IgD-negative memory B cell (primary cell): Measurements from ENCODE around the gene PRMT1. TPM values are rescaled to one million over a fixed set of nuclear protein-coding genes. Genes with fewer than 3 reads are reported as not detected.
"Not testable (repeated sequence)": the region's sequence is repeated elsewhere in the genome, so short reads cannot be mapped to it uniquely, and the experiment has no call there.

Source experiments
- H3K27ac Mint-ChIP-seq, 3 donors: one replicate each; pipeline ENCODE4 v1.8.0; 2020 to 2022; ENCODE audit warnings: mild to moderate bottlenecking in 3 of 3, mixed read lengths in 3 of 3, moderate library complexity in 1 of 3
- H3K27me3 Mint-ChIP-seq: one replicate; pipeline ENCODE4 v1.8.0; 2021; ENCODE audit warnings: mixed read lengths
- H3K36me3 Mint-ChIP-seq: one replicate; pipeline ENCODE4 v1.8.0; 2020; ENCODE audit warnings: mild to moderate bottlenecking, mixed read lengths
- H3K4me1 Mint-ChIP-seq, 3 donors: one replicate each; pipeline ENCODE4 v1.8.0; 2020 to 2022; ENCODE audit warnings: mixed read lengths in 3 of 3, mild to moderate bottlenecking in 1 of 3
- H3K4me3 Mint-ChIP-seq, 4 donors: one replicate each; pipeline ENCODE4 v1.8.0; 2020 to 2022; ENCODE audit warnings: mild to moderate bottlenecking in 4 of 4, mixed read lengths in 4 of 4, moderate library complexity in 3 of 4
- H3K9me3 Mint-ChIP-seq, 3 donors: one replicate each; pipeline ENCODE4 v1.8.0; 2020 to 2021; ENCODE audit warnings: mixed read lengths in 3 of 3, mild to moderate bottlenecking in 1 of 3
- polyA plus RNA-seq: library from polyadenylated mRNA; unstranded; fragments of 300-500 nt; fragmentation: Illumina TruSeq; gene quantifications from one replicate; pipeline ENCODE4 v1.2.3, GENCODE V29; 2021

The PRMT1 gene
- 187 TPM for polyA plus RNA-seq

DNA sequence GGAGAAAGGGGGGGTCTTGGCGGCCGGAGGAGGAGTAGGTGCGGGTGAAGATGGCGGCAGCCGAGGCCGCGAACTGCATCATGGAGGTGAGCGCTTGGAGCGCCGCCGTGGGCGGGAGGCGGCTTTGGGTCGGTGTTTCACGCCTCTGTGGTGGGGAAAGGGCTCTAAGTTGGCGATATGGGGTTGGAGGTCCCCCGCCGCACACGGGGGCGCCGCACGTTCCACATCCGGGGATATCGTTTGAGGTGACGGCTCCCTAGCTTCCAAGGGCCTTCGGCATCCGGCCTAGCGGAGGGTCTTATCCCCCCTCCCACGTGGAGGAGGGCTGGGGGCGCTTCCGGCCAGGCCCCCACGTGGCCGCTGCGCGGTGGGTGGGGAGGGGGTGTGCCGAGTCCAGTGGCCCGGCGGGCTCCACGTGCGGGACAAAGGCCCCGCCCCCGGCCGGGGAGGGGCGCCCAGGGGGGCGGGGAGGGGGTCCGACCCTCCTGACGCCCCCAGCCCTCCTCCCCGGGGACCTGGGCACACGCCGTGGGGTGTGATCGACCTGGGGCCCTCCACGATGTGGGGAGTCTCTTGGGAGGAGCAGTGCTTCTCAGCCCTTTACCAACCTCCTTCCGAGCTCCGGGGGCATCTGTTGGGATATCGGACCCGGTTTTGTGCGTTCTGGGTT is at the start of gene PRMT1:
PRMT1 (plus strand) TSS at position 41 of the 670 bp plus-strand sequence; CDS start at position 51, 10 bp downstream.
- peak within 1 kb of the TSS; percentile 97 to 99 (median 98) for H3K27ac Mint-ChIP-seq
- H3K36me3 Mint-ChIP-seq: peaks cover 2% of the 10 kb centered on the region
- H3K4me1 Mint-ChIP-seq: peaks cover 32 to 38% (median 35%) of the 10 kb centered on the region in 3 donors
- no peaks in the 10 kb centered on the region for H3K9me3 Mint-ChIP-seq
- H3K27me3 Mint-ChIP-seq: no peaks in the 10 kb centered on the region
- H3K4me3 Mint-ChIP-seq: peak within 1 kb of the TSS; percentile 96 to 99 (median 98)

DNA sequence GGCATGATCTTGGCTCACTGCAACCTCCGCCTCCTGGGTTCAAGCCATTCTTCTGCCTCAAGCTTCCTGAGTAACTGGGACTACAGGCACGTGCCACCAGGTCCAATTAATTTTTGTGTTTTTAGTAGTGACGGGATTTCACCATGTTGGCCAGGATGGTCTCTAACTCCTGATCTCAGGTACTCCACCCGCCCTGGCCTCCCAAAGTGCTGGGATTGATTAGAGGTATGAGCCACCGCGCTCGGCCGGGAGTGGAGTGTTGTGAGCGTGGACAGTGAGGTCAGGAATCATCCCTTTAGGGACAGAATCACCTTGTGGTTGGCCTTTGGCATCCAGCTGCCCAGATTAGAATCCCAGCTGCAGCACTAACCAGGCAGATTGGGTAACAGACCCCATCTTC is 47.4 kb upstream of the PRMT1 start:
- no peak overlapping the region for H3K4me3 Mint-ChIP-seq
- H3K27me3 Mint-ChIP-seq: no peaks in the 10 kb centered on the region
- no peaks in the 10 kb centered on the region for H3K9me3 Mint-ChIP-seq
- H3K27ac Mint-ChIP-seq: no peak overlapping the region
- peaks cover 0 to 4% (median 0%) of the 10 kb centered on the region in 3 donors for H3K4me1 Mint-ChIP-seq
- no peaks in the 10 kb centered on the region for H3K36me3 Mint-ChIP-seq

DNA sequence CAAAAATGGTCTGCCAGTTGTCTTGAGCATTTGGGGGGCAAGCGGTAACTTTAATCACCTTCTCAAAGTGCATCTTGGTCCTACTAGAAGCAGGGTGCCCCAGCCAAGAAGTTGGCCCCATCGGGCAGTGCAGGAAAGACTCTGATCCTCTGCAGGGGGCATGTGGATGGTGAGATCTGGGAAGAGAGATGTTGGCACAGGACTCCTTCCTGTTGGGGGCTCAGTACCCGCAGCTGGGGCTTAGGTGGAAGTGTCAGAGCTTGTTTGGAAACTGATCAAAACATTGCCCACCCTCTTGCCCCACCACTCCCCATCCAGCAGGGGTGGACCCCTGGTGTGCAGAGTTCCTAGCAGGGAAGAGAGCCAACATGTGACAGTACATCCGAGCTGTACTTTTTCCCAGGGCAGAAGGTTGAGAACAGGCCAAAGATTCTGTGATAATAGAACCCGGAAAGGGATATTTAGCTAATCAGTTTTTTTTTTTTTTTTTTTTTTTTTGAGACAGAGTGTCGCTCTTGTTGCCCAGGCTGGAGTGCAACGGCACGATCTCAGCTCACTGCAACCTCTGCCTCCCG is 46.0 kb upstream of the PRMT1 start:
- Mint-ChIP-seq H3K27ac (peak overlapping the region in 1 of 3 donors; percentile 26), H3K36me3 (no peaks in the 10 kb centered on the region), H3K4me3 (peak overlapping the region in 1 of 4 donors; percentile 49), H3K27me3 (no peaks in the 10 kb centered on the region), H3K4me1 (peaks cover 0 to 5% (median 4%) of the 10 kb centered on the region in 3 donors), H3K9me3 (no peaks in the 10 kb centered on the region)

DNA sequence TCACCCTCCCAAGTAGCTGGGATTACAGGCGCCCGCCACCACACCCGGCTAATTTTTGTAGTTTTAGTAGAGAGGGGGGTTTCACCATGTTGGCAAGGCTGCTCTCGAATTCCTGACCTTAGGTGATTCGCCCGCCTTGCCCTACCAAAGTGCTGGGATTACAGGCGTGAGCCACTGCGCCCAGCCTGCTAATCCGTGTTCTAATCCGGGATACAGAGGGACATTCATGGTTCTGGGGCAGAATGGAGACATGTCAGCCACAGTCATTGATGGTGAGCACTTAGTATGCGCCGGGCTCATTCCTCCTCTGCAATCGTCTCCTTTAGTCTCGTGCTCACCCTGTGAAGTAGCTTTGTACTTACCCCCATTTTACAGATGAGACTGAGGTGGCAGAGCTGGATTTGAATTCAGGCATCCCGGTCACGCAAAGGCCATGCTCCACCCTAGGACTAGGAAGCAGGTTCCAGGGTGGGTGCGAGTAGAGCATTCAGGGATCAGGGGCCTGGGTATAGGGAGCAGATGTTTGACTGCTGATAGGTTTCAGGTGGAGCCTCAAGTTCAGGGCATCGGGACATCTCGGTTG is 45.4 kb upstream of the PRMT1 start:
- no peaks in the 10 kb centered on the region for H3K27me3 Mint-ChIP-seq

DNA sequence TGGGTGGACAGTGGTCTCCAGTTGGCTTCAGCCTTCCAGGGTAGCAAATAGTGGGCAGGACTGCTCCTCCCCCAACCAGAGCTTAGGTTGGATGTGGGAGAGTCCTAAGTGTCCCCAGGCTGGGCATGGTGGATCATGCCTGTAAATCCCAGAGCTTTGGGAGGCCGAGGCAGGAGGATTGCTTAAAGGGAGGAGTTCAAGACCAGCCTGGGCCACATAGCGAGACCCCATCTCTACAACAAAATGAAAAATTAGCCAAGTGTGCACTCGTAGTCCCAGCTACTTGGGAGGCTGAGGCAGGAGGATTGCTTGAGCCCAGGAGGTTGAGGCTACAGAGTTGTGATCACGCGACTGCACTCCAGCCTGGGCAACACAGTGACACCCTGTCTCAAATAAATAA is 44.5 kb upstream of the PRMT1 start:
- H3K27ac Mint-ChIP-seq: peak overlapping the region in 1 of 3 donors; percentile 78

More for the DNA sequence above, 45.4 kb upstream of the PRMT1 start:
- H3K4me3 Mint-ChIP-seq: no peak overlapping the region
- peak overlapping the region in 1 of 3 donors; percentile 5 for H3K27ac Mint-ChIP-seq
- H3K36me3 Mint-ChIP-seq: no peaks in the 10 kb centered on the region
- H3K9me3 Mint-ChIP-seq: no peaks in the 10 kb centered on the region
- H3K4me1 Mint-ChIP-seq: peaks cover 0 to 5% (median 4%) of the 10 kb centered on the region in 3 donors

DNA sequence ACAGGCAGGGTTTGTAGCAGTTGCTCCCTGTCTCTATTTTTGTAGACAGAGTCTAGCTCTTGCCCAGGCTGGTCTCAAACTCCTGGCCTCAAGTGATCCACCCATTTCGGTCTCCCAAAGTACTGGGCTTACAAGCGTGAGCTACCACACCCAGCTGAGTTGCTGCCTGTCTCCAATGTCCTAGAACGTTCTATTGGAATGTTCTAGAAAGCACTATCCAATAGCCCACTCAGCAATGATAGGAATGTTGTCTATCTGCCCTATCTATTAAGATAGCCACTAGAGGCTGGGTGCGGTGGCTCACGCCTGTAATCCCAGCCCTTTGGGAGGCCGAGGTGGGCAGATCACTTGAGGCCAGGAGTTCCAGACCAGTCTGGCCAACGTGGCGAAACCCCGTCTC is 43.8 kb upstream of the PRMT1 start:
- not testable (repeated sequence) for H3K4me3 Mint-ChIP-seq, H3K36me3 Mint-ChIP-seq, H3K27me3 Mint-ChIP-seq, H3K4me1 Mint-ChIP-seq, H3K9me3 Mint-ChIP-seq
- peak overlapping the region in 1 of 3 donors; percentile 78 for H3K27ac Mint-ChIP-seq

More for the DNA sequence above, 44.5 kb upstream of the PRMT1 start:
- no peaks in the 10 kb centered on the region for H3K9me3 Mint-ChIP-seq
- H3K27me3 Mint-ChIP-seq: no peaks in the 10 kb centered on the region
- no peaks in the 10 kb centered on the region for H3K36me3 Mint-ChIP-seq
- H3K4me1 Mint-ChIP-seq: peaks cover 0 to 6% (median 4%) of the 10 kb centered on the region in 3 donors
- H3K4me3 Mint-ChIP-seq: no peak overlapping the region

DNA sequence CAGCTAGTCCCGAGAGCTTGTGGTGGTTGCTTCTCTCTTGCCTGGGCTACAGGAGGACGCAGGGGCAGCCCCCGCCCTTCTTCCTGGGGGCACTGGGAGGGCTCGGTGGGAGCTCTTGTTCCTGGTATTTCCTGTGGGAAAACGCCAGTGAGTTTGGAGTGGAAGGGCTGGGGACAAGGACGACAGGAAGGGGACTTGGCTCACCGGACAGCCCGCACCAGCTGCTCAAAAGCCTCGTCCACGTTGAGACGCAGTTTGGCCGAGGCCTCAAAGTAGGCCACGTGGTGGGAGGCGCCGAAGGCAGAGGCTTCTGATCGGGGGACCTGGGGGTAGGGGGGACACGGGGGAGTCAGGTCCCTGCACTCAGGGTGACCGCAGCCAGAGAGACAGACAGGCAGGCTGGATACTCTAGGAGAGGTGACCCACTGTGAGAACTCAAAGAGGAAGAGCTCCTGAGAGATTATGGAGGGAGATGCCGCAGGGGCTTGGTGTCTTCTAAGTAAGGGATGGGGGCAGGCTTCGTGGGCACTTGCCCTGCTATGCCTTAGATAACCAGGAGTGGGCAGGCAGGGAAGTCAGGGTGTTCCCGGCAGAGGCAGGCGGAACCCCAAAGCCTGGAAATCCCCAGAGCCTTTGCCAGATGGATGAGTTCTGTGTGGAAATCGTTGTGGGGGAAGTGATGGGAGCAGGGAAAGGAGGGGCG is 41.4 kb upstream of the PRMT1 start:
- Mint-ChIP-seq H3K9me3 (no peaks in the 10 kb centered on the region), H3K36me3 (no peaks in the 10 kb centered on the region), H3K27me3 (peaks cover 2% of the 10 kb centered on the region), H3K4me1 (peaks cover 5 to 14% (median 14%) of the 10 kb centered on the region in 3 donors), H3K4me3 (no peak overlapping the region), H3K27ac (no peak overlapping the region)

DNA sequence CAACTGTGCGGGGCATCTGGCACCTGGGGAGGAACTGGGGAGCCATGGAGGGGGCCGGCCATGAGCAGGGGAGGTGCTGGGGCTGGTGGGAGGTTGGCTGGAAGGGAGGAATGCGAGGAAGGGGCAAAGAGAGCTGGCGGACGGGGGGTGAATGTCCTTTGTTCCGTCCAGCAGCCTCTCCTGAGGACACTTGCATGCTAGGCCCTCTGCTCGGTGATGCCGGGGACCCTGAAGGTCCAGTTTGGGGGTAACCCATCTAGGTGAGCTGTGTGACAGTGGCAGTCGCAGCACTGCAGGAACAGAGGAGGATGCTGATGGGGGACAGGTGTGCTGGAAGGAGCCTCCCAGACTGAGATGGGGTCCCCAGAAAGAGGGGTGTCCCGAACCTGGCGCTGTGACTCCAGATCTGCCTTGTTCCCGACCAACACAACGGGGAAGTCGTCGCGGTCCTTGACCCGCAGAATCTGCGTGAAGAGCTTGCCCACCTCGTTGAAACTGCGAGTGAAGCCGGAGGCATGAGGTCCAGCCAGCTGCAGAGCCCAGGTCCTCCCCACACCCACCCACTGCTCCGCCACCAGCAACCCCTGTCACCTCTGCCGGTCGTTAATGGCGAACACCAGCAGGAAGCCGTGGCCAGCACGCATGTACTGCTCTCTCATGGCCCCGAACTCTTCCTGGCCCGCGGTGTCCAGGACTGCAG is 40.7 kb upstream of the PRMT1 start:
- Mint-ChIP-seq H3K9me3 (no peaks in the 10 kb centered on the region), H3K4me1 (peaks cover 5 to 16% (median 14%) of the 10 kb centered on the region in 3 donors), H3K27ac (no peak overlapping the region), H3K4me3 (no peak overlapping the region), H3K36me3 (no peaks in the 10 kb centered on the region), H3K27me3 (peaks cover 2% of the 10 kb centered on the region)

DNA sequence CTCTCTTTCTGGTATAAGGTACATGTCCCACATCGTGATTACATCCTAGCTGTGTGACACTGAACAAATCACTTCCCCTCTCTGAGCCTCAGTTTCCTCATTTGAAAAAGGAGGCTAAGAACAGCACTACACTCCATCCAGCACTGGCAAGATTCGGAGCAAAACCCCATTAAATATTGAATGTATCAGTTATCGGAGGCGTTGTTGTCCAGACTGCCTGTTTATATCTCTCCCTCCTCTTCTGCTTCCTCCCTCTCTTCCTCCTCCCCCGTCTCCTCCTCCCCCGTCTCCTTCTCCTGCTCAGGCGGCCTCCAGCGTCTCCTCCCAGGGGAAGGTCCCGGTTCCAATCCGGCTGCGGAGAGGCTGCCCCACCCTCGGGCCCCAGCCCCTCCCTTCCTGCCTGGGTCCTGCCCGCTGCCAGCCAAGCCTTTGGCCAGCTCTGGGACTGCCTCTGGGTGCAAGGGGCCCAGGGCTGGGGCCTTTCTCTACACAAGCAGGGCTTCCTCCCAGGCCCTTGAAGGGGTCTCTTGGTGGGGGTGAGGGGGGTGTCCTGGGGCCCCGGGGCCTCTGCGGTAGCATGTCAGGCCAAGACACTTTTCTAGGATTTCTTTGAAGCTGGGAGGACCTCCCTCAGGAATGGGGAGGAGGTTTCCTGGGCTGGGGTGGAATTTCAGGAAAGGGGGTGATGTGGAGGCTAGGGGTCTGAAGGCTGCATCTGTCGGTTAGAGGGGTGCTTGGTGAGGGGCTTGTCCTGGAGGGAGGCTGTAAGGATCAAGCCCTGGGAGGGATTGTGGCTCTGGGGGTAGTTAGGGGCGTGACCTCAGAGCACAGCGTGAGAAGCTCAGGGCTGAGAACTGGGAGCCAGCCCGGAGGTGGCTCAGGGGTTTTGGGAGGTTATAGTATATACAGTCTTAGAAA is 39.0 kb upstream of the PRMT1 start:
- H3K9me3 Mint-ChIP-seq: no peaks in the 10 kb centered on the region
- peak overlapping the region in 3 of 4 donors; percentile 56 to 86 (median 77) for H3K4me3 Mint-ChIP-seq
- peak overlapping the region in 2 of 3 donors; percentile 78 to 87 for H3K27ac Mint-ChIP-seq
- peaks cover 2% of the 10 kb centered on the region for H3K27me3 Mint-ChIP-seq
- no peaks in the 10 kb centered on the region for H3K36me3 Mint-ChIP-seq
- H3K4me1 Mint-ChIP-seq: peaks cover 5 to 24% (median 21%) of the 10 kb centered on the region in 3 donors

DNA sequence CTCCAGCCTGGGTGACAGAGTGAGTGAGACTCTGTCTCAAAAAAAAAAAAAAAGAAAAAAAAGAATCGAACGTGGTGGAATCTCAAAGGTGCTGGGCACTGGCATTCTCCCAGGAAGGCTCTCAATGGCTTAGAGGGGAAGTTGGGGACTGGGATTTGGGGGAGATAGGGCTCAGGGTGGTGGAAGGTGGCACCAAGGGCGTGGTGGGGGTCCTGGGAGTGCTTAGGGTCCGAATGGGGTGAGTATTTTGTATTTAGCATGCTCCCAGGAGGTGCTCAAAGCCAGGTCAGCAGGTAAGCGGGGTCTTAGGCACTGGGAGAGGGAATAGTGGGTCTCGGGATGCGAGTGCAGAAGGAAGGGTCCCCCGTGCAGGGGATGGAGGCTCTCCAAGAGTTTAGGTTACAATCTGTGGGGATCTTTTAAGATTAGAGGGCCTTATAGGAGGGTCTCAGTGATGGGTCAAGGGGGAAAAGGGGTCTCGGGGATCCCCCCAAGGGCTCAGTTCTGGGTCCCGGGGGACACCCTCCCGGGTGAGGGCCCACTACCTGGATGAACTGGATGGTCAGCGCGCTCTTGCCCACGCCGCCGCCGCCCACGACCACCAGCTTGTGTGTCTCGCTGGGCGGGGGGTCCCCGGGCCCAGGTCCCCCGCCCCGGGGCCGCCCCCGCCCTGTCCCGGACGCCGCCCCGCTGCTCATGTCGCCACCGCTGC is 37.5 kb upstream of the PRMT1 start:
- H3K4me1 Mint-ChIP-seq: peaks cover 16 to 38% (median 29%) of the 10 kb centered on the region in 3 donors
- H3K4me3 Mint-ChIP-seq: peak overlapping the region; percentile 87 to 99 (median 94)
- no peaks in the 10 kb centered on the region for H3K36me3 Mint-ChIP-seq
- H3K27ac Mint-ChIP-seq: peak overlapping the region in 2 of 3 donors; percentile 88 to 98
- peaks cover 2% of the 10 kb centered on the region for H3K27me3 Mint-ChIP-seq
- no peaks in the 10 kb centered on the region for H3K9me3 Mint-ChIP-seq

DNA sequence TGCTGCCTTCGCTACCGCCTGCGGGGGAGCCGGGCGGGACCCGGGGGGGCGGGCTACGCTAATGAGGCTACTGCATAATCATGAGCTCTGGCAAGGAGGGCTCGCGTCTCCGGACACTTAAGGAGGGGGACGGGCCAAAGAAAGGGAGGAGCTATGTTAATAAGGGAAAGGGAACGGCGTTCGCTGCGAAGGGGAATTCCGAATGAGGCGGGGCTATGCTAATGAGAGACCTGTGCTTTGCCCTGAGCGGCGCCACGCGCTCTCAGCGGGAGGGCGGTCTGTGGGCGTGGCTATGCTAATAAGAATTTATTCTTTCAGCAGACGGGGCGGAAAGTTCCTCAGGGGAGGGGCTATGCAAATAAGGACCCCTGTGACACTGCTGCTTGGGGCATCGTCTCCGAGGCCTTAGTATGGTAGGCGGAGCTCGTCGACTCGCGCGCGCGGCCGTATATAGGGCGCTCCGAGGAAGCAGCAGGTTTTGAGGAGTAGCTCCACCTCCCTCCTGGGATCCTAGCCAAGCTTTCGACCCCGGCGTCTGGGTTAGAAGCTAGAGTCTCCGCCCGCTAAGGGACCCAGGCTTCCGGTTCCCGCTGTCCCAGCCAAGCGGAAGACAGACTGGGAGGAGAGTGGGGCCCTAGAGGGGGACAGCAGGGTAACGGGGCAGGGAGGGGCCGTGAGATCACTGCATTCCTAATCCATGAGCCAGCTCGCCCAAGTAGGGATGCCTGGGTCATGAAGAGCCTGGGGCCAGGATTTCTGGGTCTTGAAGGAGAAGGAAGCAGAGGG is 36.8 kb upstream of the PRMT1 start, which contains the start of gene RRAS:
RRAS (minus strand) TSS at position 31 of the 786 bp plus-strand sequence. CDS start 45 bp downstream, outside the sequence.
- Mint-ChIP-seq H3K9me3 (no peaks in the 10 kb centered on the region), H3K4me1 (peaks cover 16 to 38% (median 27%) of the 10 kb centered on the region in 3 donors), H3K27me3 (peaks cover 2% of the 10 kb centered on the region), H3K36me3 (no peaks in the 10 kb centered on the region), H3K27ac (peak within 1 kb of the TSS; percentile 88 to 99 (median 98)), H3K4me3 (peak within 1 kb of the TSS; percentile 87 to 99 (median 94))

DNA sequence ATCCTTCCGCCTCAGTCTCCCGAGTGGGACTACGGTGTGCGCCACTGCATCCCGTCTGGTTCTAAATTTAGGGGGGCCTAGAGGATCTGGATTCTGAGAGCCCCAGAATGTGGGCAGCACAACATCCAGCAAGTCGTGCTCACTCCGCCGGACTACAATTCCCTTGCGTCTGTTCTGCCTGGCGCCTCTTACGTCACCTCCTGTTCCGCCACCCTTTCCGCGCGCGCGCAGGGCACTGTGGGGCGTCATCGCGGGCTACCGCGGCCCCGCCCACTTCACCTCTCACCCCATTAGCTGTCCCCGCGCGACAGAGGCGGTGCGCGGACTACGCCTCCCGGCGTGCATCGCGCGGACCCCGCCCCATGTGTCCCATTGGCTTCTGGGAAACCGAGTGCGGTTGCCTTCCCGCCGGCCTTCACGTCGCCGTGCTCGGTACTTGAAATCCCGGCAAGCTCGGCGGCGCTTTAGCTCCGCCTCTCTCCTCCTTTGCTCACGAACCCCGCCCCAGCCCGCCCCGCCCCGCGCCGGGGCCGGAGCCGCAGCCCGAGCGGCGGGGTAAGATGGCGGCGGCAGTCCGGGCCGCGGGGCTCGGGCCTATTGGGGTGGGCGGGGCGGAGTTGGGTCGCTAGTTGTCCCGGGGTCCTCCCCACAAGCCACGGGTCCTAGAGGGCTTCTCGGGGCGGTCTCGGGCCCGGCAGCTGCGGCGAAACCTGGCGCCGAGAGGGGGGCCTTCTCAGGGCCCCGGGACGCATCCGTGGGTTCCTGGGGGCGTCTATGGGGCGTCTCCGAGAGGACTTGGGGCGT is 35.2 kb upstream of the PRMT1 start, which contains the start of gene SCAF1:
SCAF1 (plus strand) TSS at position 522 of the 804 bp plus-strand sequence. CDS start 2,818 bp downstream, outside the sequence.
- Mint-ChIP-seq H3K27me3 (peaks cover 2% of the 10 kb centered on the region), H3K27ac (peak within 1 kb of the TSS; percentile 88 to 99 (median 98)), H3K36me3 (peaks cover 1% of the 10 kb centered on the region), H3K4me1 (peaks cover 16 to 38% (median 25%) of the 10 kb centered on the region in 3 donors), H3K4me3 (peak within 1 kb of the TSS; percentile 87 to 99 (median 94)), H3K9me3 (no peaks in the 10 kb centered on the region)
